ENCODE results near the gene NR1I3. TPM values are rescaled to one million over a fixed set of nuclear protein-coding genes. Genes with fewer than 3 reads are reported as not detected.

Gene NR1I3
- total and polyA plus RNA-seq, 2 of the 13 experiments (the other 11 are each of a cell fraction or from before 2014, with no cell fraction given) = 0.62 to 0.95 TPM

- no peak for TF ChIP-seq ZNF292 (CRISPR knock-in tag; IDR thresholded peaks at IDR 0.05; ENCODE audit: borderline replicate concordance, low read depth)
- TF ChIP-seq ZNF761 (CRISPR knock-in tag; conservative IDR thresholded peaks at IDR 0.05) = no peak
- TF ChIP-seq SALL1 (CRISPR knock-in tag; IDR thresholded peaks at IDR 0.05) = peak; percentile 24; the same call in 1 of the 2 replicates
- 0 out of 2 replicates have a peak, but pooled peaks have one; percentile 8 for TF ChIP-seq REPIN1 (CRISPR knock-in tag; IDR thresholded peaks at IDR 0.05; ENCODE audit: borderline replicate concordance, low read depth)
- peak; percentile 15 for TF ChIP-seq AGO2 (optimal IDR thresholded peaks at IDR 0.05; ENCODE audit: low read depth, low read length)
- peak; percentile 49; the same call in 1 of the 2 replicates for TF ChIP-seq HNF4G (IDR thresholded peaks at IDR 0.05; ENCODE audit: borderline replicate concordance, low read depth, low read length)
- no peak for TF ChIP-seq HNF4G (CRISPR knock-in tag; IDR thresholded peaks at IDR 0.05; ENCODE audit: borderline replicate concordance, low read depth)
- no peak for TF ChIP-seq CHD2 (IDR thresholded peaks at IDR 0.05; ENCODE audit: low read depth, low read length)
- TF ChIP-seq ZNF274 (CRISPR knock-in tag; IDR thresholded peaks at IDR 0.05) = no peak
- no peak for TF ChIP-seq LBX2 (CRISPR knock-in tag; IDR thresholded peaks at IDR 0.05; ENCODE audit: borderline replicate concordance)
- TF ChIP-seq ZNF891 (CRISPR knock-in tag; IDR thresholded peaks at IDR 0.05) = no peak
- TF ChIP-seq HNF4A (CRISPR knock-in tag; IDR thresholded peaks at IDR 0.05) = peak; percentile 31; the same call in 1 of the 2 replicates
- peak; percentile 62; the same call in 1 of the 2 replicates for TF ChIP-seq ZNF709 (CRISPR knock-in tag; IDR thresholded peaks at IDR 0.05)
- 0 out of 2 replicates have a peak, but pooled peaks have one; percentile 7 for TF ChIP-seq NR2C2 (CRISPR knock-in tag; IDR thresholded peaks at IDR 0.05; ENCODE audit: borderline replicate concordance)
- no peak for TF ChIP-seq ZNF337 (CRISPR knock-in tag; IDR thresholded peaks at IDR 0.05; ENCODE audit: borderline replicate concordance, low read depth)
- TF ChIP-seq TCF7L2 (IDR thresholded peaks at IDR 0.05; ENCODE audit: low read depth, low read length) = no peak
- TF ChIP-seq POLR2AphosphoS5 (IDR thresholded peaks at IDR 0.05; ENCODE audit: low read depth, low read length) = peak; percentile 65
- TF ChIP-seq PRMT3 (CRISPR knock-in tag; IDR thresholded peaks at IDR 0.05; ENCODE audit: borderline replicate concordance, low read depth) = peak; percentile 56; the same call in 1 of the 2 replicates
- no peak for TF ChIP-seq HNF1A (IDR thresholded peaks at IDR 0.05; ENCODE audit: low read depth)
- TF ChIP-seq HNF1A (CRISPR knock-in tag; IDR thresholded peaks at IDR 0.05; ENCODE audit: borderline replicate concordance) = no peak
- no peak for TF ChIP-seq BCL3 (CRISPR knock-in tag; IDR thresholded peaks at IDR 0.05)
- no peak for TF ChIP-seq ZNF83 (CRISPR knock-in tag; IDR thresholded peaks at IDR 0.05; ENCODE audit: borderline replicate concordance)
- 0 out of 2 replicates have a peak, but pooled peaks have one; percentile 9 for TF ChIP-seq NCOA1 (CRISPR knock-in tag; IDR thresholded peaks at IDR 0.05)
- TF ChIP-seq ZNF780A (CRISPR knock-in tag; IDR thresholded peaks at IDR 0.05) = peak; percentile 75; the same call in 1 of the 2 replicates
These were observed 18.7 kb downstream of the NR1I3 start (continued) for GRCh38 chr1:161219078-161219892.
